ENCODE data around the gene HES1.

HES1 gene

DNA sequence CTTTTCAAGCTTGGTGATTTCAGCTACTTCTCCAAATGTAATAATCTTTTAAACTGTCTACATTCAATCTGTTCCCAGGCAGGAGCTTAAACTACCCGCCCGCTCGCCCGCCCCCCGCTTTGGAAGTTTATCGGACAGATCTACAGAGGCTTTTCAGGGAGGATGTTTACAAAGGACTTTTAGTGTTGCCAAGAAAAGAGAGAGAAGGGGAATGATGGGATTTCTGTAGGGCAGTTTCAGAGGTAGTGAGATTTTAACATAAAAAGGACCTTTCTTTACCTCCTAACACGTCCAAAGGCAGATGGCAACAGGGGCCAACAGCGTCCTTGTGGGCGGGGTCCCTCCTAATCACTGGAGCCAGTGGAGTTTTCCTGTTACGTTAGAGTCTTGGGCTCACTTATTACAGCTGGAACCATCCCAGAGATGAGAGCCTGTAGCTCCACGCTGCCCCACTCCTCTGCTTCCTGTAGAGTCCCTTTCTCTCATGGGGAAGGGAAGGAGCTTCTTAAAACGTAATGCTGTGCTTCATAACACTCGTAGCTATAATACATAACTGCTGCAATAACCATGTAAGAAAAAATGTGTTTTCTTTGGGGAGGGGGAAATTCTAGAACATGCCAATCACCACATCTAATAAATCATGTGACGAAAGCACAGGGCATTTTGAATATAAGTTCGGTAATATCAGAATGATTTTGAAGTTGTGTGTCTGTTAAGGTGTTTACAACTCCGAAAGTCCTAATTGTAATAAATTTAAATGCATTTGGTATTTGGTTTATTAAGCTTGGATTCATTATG is 30.9 kb downstream of the HES1 start:
- TF ChIP-seq, protein P1, sequence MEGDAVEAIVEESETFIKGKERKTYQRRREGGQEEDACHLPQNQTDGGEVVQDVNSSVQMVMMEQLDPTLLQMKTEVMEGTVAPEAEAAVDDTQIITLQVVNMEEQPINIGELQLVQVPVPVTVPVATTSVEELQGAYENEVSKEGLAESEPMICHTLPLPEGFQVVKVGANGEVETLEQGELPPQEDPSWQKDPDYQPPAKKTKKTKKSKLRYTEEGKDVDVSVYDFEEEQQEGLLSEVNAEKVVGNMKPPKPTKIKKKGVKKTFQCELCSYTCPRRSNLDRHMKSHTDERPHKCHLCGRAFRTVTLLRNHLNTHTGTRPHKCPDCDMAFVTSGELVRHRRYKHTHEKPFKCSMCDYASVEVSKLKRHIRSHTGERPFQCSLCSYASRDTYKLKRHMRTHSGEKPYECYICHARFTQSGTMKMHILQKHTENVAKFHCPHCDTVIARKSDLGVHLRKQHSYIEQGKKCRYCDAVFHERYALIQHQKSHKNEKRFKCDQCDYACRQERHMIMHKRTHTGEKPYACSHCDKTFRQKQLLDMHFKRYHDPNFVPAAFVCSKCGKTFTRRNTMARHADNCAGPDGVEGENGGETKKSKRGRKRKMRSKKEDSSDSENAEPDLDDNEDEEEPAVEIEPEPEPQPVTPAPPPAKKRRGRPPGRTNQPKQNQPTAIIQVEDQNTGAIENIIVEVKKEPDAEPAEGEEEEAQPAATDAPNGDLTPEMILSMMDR (IDR thresholded peaks at IDR 0.05; ENCODE audit: extremely low read depth, insufficient read depth, missing control alignments), result no peak
- no peak for DNase-seq (ENCODE audit: low spot score)
- in situ Hi-C loops (cut with MboI; ENCODE audit: low pct_unique_long_range_greater_than_20kb, low sequenced_read_pairs, unreplicated experiment), result no loop called here

DNA sequence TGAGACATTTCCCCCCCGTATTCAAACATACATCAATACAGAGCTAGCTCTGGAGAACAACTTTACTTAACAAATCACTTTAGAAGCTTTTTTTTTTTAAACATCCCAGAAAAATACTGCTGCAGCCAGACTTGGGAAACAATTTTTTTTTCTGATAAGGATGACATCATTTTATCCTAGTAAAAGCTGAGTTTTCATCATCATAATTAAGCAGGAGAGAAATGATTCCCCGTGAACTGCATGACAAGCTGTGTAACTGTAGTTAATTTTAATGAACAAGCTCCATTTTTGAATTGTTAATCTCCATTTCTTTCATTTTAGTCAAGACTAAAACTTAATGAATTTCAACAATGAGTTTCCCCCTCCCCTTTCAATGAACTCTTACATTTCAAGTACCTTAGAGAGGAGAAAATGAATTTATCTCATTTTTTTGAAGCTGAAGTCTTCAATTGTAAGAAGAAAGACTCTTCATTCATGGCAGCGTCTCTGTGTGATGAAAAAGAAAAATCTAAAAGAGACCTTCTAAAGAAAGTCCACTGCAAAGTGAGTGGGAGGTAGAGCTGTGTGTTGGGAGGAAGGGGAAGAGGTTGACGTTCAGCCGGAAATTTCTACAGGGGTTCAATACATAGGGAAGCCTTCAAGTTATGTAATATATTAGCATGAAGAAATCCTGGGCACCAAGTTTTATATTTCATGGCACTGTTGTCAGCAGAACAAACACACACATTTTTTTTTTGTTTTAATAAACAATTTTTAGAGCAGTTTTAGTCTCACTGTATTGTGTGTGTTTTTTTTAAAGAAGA is 31.7 kb downstream of the HES1 start:
- TF ChIP-seq, protein P1 (IDR thresholded peaks at IDR 0.05; ENCODE audit: extremely low read depth, insufficient read depth, missing control alignments), result no peak
- in situ Hi-C loops (cut with MboI; ENCODE audit: low pct_unique_long_range_greater_than_20kb, low sequenced_read_pairs, unreplicated experiment), result no loop called here
- DNase-seq (ENCODE audit: low spot score), result no peak

DNA sequence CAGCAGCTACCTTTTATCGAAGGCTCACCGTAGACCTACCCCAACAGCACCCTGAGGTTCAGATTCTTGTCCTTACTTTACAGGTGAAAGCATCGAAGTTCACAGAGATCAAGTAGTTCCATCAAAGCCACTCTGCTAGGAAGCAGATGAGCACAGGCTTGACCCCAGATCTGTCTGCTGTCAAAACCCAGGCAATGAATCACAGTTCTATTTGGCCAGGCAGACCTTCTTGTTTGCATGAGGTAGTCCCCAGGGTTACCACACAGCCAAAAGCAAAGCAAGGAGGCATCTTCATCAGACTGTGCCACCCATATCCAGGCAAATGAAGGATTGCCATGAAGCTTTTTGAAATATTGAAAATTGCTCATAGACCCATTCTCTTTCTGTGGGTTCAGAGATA is 33.0 kb downstream of the HES1 start:
- in situ Hi-C loops (cut with MboI; ENCODE audit: low pct_unique_long_range_greater_than_20kb, low sequenced_read_pairs, unreplicated experiment), result no loop called here

DNA sequence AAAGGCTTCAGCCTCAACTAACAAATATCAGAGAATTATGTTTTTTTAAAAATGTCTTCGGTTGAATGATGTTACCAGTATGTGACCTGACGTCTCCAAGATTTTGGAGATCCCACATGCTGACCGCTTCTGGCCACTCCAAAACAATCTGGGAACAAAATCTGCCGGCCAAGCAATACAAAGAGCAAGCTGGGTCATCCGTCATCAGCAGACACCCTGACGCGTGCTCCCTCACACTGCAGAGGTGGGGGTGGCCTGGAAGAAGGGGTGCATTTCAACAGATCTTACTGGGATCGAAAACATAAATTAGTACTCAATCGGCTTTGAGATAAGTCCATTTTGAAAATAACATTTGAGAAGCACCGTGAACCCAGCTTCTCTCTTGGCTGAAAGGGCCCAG is 33.6 kb downstream of the HES1 start:
- DNase-seq (ENCODE audit: low spot score), result no peak
- TF ChIP-seq, protein P1 (IDR thresholded peaks at IDR 0.05; ENCODE audit: extremely low read depth, insufficient read depth, missing control alignments), result no peak
- in situ Hi-C loops (cut with MboI; ENCODE audit: low pct_unique_long_range_greater_than_20kb, low sequenced_read_pairs, unreplicated experiment), result no loop called here

More for the DNA sequence above, 33.0 kb downstream of the HES1 start:
- DNase-seq (ENCODE audit: low spot score), result no peak
- TF ChIP-seq, protein P1 (IDR thresholded peaks at IDR 0.05; ENCODE audit: extremely low read depth, insufficient read depth, missing control alignments), result no peak

DNA sequence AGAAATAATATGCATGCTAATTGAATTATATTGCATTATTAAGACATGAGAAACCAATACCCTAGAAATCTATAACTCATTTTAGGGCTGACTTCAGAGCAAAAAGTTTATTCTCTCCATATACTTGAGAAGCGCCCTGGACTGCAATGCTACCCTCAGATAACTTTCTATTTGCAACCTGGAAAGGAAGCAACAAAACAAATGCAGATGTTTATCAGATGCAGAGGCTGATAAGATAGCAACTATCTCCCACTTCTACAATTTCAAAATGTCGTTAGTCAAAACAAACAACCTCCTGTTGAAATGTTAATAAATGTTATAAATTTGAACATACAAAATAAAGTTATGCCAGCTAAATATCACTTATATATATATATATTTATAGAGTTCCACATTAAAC is 34.8 kb downstream of the HES1 start:
- DNase-seq (ENCODE audit: low spot score), result no peak
- in situ Hi-C loops (cut with MboI; ENCODE audit: low pct_unique_long_range_greater_than_20kb, low sequenced_read_pairs, unreplicated experiment), result no loop called here
- TF ChIP-seq, protein P1 (IDR thresholded peaks at IDR 0.05; ENCODE audit: extremely low read depth, insufficient read depth, missing control alignments), result no peak

DNA sequence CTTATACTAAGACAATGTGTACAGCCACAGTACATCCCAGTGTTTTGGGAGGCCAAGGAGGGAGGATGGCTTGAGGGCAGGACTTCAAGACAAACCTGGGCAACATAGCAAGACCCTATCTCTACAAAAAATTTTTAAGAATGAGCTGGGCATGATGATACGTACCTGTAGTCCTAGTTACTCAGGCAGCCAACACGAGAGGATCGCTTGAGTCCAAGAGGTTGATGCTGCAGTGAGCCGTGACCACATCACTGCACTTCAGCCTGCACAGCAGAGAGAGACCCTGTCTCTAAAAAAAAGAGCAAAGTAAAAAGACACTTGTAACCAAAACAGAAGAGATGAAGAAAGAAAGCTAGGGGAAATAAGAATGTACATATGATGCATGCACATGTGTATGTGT is 38.5 kb downstream of the HES1 start:
- no peak for DNase-seq (ENCODE audit: low spot score)
- in situ Hi-C loops (cut with MboI; ENCODE audit: low pct_unique_long_range_greater_than_20kb, low sequenced_read_pairs, unreplicated experiment), result no loop called here
- TF ChIP-seq, protein P1 (IDR thresholded peaks at IDR 0.05; ENCODE audit: extremely low read depth, insufficient read depth, missing control alignments), result no peak
